NCI-H2227 treated with DMSO at 0.1 percent for 48 hours (cell line): ENCODE measurements around the gene GAST.

Experiments
- DNase-seq: peaks from one replicate; lab custom pipeline; 2025; lab: John Stamatoyannopoulos, UW

The GAST gene

DNA sequence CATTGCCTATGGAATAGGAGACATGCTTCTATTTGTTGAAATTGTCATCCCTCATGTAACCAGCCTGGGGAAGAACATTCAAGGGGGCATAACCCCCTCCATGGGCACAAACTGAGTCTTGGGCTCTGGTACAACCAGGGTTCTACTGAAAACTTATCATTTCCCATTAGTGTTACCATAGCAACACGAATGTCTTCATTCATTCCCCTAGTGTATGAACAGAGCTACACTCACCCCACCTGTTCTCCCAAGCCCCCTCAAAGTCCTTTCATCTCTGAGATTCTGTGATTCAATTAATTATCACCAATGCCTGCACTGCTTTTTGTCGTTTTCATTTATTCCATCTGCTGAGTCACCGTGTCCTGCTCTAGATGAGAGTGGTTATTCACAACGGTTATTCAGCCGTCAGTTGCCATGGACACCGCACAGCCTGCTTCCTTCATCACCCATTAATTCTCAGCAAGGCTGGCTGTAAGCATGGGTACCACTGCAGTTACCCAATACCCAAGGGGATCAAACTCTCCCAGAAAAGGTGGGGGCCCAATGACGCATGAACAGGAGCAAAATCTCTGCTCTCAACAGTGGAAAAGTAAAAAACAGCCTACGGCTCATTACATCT, 1.6 kb upstream of the GAST start:
- DNase-seq, result peak; percentile 50

DNA sequence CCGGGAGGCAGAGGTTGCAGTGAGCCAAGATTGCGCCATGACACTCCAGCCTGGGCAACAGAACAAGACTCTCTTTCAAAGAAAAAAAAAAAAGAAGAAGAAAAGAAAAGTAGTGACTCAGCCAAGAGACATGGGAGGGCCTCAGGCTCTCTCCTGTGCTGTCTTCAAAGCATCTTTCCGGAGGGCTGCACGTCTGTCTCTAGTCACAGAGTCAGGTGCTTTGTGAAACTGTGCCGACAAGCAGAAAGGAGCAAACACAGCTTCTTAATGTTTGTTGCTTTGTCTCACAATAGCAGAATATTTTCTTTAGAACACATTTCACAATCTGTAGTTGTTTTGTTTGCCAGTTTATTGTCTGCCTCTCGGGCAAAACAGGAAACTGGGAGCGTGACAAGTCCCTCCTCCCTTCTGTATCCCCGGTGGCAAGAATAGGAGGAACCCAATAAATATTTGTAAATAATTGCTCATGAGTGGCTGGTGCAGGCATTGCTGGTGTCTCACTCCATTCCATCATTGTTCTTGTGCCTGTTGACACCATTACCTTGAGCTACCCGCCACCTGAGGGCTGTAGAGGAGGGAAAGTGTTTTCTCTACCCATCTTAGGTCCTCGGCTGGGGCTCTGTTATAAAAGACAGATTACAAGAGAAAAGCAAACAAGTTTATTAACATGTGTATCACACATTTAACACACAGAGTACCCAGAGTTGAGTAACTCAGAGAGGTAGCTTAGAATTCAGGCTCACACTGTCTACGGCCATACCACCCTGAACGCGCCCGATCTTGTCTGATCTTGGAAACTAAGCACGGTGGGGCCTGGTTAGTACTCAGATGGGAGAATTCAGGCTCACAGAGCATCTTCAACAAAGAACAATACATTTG, 5.5 kb downstream of the GAST start:
- no peak for DNase-seq

DNA sequence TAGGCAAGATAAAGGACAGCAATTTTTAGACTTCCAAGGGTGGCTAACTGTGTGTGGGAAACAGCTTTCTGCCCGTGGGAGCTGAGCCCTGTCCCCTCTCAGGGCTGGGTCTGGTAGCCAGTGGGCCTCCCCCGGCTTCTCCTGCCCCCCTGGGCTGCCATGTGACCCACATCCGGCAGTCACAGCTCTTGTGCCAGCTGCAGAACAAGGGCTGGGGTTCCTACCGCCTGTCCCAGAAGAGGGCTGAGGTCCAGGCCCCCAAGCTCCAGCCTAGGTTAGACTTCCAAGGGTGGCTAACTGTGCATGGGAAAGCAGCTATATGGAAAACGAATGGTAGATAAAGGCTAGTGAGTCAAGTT, 6.1 kb downstream of the GAST start:
- no peak for DNase-seq

DNA sequence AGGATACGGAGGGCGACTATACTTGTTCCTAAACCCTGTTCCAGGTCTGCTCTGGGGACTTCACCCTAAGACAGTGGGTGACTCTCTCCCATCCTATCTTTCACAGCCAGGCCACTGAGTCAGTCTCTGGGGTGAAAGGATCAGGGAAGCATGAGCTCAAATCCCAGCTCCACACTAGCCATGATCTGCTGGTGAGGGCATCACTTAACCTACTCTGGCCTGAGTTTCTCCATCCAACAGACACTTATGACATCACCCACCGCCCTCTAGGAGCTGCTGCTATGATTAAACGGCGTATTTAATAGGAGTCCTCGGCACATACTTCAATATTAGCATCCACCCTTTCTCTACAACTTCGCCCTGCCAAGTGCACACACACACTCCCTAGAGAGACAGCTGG, 10.1 kb downstream of the GAST start:
- DNase-seq, result no peak

DNA sequence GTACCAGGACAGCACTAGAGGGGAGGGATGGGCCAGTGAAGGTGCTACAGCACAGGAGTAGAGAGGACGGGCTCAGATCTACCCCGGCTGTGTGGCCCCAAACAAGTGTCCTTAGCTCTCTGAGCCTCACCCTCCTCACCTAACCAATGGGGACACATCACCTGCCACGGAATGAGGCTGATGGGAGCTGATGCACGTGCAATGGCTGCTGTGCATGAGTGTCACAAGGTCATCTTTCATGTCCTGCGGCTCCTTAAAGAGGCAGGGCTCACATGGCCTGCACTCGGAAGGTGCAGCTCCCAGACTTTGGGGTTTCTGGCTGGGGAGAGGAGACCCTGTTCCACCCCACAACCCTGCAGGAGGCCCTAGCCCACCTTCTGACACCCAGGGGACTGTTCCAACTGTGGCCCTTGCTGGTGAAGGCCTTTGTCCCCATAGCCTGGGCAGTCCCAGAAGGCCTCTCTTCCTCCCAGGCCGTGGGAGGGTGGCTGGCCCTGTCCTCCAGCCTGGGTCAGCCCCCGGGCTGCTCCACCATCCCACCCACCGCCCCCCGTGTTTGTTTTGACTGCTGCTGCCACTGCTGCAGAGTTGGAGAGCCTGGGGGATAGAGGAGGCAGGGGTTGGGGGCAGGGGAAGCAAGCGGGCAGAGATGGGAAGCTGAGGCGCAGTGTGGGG, 11.8 kb downstream of the GAST start:
- DNase-seq, result no peak

DNA sequence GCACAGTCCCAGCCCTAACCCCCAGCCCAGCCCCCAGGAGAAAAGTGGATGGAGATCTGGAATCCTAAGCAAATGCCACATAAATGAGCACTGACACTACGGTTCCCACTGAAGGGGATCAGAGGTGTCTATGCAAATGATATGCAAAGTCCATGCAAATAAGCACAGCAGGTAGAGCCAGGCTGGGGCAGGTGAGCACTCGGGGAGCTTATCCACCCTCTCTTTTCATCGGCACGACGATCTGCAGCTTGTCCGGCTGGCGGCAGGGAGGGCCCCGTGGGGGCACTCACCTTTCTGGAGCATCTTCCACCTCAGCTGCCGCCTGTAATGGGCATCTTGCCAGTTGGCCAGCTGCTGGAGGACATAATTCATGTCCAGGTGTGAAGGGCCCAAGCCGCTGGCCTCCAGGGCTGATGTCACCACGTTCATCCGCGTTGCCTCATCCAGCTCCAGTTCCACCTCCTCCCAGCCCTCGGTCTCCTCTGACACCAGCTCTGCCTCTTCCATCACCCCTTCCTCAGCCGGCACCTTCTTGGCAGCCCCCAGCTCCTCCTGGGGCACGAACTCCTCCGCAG, 12.4 kb downstream of the GAST start:
- no peak for DNase-seq

DNA sequence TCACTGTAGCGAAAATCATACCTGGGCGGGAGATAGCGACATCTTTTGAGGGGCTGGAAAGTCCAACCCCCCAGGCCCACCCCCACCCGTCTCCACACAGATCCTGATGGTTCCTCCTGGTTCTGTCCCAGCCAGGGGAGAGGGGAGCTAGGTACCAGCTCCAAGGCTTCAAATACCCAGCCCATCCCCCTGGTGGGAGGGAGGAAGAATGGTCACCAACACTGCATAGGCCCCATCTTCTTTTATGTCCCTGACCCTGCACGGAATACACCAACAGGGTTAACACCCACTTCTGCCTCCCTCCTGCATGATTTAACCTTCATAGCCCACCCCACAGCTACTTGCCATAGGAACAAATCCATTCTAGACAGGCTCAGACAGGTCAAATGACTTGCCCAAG, 13.0 kb downstream of the GAST start:
- DNase-seq, result no peak

DNA sequence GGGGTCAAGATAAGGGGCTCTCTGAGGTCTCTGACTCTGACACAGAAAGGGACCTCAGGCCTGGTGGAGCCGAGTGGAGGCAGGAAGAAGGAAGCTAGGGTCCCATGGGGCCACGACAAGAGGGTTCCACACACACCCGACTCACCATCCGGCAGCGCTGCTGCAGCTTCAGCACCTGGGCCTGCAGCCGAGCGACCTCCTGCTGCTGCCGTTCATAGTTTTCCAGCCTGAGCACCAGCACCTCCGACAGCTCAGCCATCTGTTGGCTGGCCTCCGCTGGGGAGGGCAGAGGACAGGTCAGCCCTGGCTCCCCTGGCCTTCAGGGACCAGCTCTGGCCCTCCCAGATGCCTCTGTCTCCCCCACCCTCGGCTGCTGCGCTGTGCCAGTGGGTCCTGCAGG, 15.9 kb downstream of the GAST start:
- DNase-seq, result no peak

DNA sequence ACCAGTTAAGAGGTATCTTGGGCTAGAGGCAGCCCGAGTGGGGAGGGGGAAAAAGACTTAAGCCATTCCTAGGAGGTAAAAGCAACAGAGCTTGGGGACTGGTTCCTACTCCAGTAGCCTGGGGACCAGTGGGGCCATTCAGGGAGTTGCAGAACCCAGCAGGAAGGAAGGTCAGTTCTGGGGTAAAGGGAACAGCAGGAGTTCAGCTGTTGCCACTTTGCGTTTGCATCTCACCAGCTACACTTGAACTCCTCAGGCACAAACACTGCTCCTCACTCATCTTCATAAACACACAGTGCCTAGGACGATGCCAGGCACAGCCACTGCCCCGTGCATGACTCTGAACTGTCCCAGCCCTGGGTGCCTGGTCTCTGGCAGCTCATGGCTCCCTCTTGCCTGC, 18.3 kb downstream of the GAST start:
- DNase-seq, result no peak

DNA sequence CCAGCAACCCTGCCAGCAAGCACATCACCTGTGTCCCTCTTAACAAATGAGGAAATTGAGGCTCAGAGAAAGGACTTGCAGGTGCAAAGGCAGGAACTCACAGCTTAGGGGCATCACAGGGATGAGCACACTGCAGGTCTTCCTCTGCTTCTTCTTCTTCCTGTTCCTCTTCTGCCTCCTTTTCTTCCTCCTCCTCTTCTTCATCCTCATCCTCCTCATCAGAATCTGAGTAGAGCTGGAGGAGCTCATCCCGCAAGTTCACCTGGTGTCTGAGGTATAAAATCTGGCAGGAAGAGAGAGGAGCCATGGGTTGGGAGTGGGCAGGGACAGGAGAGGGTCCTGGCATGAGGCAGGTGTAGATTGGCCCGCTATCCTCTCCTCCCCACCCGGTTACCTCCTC, 19.7 kb downstream of the GAST start:
- no peak for DNase-seq

DNA sequence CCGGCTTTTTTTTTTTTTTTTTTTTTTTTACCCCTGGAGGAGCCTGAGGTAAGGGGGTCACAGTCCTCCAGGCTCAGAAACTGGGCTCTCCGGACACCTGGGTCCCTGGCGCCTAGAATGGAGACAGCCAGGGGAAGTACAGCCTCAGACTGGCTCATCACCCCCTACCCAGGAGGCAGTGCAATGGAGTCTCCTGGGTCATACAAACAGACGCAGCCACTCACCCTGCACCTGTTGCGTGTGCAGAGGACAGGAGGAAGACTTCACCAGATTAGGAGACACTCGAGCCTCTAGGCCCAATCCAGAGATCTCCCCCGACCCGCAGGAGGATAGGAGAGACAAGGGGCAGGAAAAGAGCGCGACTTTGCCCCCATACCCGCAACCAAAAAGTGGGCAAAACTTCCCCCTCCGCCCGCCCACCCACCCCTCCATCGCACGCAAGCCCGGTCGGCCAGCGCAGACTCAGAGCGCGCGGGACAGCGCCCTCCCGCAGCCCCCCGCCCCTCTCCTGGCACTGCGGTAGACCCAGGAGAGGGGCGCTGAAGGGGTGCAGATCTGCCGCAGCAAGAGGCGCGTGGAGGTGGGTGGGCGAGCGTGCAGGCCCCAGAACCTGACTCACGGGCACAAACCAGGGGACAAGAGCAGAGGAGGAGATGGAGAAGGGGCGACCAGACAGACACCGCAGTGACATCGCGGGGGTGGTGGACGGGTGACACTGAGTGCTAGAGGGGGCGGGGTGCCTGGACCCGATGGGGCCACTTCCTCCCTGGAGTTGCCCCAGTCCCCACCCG, 21.4 kb downstream of the GAST start:
- DNase-seq, result no peak

DNA sequence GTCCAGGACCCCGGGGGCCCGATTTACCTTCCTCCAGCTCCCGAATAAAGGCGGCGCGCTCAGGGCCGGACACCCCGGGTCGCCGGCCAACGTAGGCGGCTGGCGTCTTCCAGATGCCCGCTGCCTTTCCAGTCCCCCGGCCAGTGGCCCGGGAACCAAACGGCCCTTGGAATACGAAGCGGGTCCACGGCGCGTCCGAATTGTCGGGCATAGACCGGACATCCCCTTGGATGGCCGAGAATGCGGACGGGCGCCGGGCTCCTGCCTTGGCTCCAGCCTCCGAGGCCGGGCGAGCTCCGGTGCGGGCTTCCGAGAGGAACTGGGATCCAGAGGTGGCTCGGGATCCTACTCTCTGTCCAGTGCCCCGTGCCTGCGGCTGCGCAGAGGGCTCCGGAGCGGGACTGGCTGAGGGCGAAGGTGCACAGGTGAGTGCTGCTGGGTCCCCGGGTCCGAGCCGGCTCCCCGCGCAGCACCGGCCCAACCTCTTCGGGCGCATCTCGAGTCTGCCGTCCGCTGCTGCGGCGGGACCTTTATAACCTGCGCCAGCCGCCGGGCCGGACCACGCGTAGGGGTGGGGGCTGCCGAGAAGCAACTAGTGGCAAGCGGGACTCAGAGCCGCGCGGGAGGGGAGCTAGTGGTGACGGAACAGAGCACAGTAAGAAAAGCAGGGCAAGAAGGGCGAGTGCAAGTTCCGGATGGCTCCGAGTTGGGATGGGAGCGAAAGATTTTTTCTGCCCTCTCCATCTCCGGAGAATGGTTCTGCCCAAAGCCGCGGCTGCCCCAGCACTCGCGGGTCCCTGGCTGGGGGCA, 22.2 kb downstream of the GAST start, which contains the start of gene HAP1:
HAP1 (minus strand) TSS at position 505 of the 810 bp plus-strand sequence; CDS start at position 496, 9 bp downstream.
- DNase-seq, result peak; percentile 65

DNA sequence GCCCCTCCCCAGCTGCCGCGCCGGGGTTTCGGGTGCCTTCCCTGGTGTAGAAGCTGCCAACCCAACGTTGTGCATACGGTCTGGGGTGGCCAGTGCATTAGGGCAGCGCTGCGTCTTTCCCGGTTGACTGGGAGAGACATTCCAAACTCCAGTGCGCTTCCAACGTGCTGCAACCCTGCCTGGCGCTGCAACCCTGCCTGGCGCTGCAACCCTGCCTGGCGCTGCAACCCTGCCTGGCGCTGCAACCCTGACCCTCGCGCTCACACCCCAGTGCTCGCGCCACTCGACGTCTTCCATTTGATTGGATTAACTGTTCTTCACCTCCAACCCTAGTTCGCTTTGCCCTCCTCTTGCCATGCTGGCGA, 22.8 kb downstream of the GAST start:
- DNase-seq, result no peak

DNA sequence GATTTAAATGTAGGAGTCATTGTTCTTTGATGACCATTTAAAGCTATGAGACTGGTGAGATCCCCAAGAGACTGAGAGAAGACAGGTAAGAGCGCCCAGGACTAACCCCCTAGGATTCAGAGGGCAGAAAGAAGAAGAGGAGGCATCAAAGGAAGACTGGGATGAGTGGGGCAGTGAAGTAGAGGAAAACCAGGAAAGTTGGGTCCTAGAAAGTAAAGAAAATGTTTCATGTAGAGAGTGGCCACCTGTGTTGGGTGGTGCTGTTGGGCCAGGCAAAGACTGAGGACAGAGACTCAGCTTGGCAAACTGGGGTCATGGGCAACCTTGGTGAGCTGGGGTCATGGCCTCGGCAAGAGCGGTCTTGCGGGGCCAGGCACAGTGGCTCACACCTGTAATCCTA, 23.6 kb downstream of the GAST start:
- DNase-seq, result no peak

DNA sequence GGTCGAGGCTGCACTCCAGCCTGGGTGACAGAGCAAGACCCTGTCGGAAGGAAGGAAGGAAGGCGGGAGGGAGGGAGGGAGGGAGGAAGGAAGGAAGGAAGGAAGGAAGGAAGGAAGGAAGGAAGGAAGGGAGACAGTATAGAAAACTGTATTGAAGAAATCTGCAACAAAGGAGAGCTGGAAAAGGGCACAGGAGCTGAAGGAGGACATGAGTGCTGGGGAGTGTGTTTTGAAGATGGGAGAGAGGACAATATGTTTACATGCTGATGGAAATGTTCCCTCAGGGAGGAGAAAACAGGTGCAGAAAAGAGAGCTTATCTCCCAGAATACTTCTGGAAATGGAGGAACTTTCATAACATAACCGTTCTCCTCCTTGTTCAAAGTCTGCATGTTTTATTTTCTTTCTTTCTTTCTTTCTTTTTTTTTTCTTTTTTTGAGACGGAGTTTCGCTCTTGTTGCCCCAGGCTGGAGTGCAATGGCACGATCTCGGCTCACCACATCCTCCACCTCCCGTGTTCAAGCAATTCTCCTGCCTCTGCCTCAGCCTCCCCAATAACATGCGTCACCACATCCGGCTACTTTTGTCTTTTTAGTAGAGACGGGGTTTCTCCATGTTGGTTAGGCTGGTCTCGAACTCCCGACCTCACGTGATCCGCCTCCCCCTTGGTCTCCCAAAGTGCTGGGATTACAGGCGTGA, 25.0 kb downstream of the GAST start:
- DNase-seq, result no peak

DNA sequence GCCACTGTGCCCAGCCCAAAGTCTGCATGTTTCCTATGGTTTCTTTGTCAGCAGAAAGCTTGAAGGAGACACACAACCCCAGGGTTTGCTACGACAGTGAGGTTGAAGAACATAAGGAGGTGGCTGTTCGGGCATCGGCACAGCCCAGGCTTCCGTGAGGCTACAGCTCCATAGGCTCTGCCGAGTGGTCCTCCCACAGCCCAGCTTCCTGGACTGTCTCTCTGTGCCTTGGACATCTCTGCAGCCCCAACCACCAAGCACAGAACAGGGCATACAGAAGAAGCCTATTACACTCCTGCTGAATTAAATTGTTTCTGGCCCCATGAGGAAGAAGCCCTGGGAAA, 25.5 kb downstream of the GAST start:
- DNase-seq, result no peak

DNA sequence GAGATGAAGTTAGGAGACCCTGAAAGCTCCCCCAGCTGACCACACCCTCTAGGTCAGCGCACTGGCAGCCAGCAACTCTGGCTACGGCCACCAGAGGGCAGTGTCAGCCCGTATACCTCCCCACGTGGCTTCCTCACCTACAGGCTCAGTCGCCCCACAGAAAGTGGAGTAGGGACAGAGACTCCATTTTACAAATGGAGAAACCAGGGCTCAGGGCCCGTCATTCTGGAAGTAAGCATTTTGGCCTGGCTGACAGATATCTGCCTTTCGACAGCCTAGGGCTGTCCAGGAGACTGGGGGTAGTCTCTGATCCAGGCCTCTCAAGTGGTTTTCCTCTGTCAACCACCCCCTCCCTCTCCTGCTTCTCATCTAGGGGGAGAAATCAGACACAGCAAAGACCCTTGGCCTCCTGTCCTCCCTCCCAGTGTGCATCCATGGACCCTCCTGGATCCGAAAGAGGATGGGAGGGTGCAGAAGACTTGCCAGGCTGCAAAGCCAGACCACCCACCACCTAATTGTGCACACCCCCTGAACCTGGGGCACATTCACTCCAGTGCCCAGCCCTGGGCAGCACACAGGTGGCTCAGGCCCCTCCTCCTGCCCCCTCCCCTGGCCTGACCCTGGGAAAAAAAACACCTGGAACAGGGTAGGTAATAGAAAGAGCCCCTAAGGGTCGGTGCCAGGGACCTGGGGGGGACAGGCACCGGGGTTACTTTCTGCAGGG, 26.1 kb downstream of the GAST start:
- peak; percentile 80 for DNase-seq

DNA sequence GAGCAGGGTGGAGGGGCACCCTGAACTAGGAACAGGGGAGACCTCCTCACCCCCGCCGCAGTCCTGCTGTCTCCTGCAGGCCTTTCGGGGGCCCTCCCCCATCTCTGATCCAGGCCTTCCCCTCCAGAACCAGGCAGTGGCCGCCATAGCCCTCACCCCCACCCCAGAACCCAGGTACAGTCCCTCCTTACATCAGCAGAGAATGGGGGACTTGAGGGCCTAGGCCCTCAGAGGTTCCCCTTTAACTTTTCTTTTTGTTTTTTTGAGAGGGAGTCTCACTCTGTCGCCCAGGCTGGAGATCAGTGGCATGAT, 26.6 kb downstream of the GAST start:
- no peak for DNase-seq

DNA sequence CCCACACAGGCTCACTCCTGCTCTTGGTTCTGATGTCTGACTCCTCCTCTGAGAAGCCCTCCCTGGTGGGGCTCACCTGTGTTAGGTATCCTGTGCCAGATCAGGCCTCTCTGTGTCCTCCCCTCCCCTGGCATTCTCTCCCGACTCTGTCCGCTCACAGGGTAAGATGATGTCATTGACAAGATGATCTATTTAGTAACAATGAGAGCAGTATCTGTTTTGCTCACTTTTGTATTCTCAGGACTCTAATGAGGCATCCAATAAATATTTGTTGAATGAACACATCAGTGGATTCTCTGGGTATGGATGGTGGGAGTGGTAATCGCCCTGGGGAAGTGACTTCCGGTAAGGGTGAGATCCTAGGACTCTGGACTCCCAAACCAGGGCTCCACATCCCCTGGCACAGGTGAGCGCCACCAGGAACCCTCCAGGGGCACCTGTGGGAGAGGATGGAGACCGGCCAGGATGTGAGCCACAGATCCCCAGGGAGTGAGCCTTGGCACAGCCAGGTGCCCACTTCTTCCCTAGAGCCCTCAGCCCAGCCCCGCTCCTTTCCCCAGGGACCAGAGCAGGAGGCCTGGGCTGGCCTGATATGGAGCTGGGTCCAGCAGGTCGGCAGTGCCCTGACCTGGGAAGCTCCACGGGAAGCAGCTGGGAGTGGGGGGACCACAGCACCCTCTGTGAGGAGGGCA, 27.7 kb downstream of the GAST start:
- no peak for DNase-seq

DNA sequence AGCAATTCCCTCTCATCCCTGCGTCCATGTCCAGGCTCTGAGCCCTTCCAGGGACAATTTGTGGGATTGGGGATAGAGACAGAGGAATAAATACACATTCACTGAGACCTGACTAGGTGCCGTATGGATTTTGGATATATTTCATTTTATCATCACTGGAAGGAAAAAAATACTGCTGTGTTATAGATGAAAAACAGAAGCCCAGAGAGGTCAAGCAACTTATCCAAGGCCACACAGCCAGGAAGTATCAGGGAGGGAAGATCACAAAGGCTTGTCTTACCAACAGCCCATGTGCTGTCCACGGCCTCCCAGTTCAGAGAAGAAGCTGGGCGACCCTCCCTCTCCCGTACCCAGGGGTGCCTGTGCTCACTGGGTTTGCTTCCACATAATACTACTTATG, 28.4 kb downstream of the GAST start:
- DNase-seq, result no peak
